Measurements from ENCODE around the gene SLCO1C1. TPM values are rescaled to one million over a fixed set of nuclear protein-coding genes. Genes with fewer than 3 reads are reported as not detected.
A peak's percentile ranks its signal among the peaks of the same experiment; 100 is the strongest.

The SLCO1C1 gene
- total RNA-seq, 1 experiment from 2014 or later, result 1.5 TPM

DNA sequence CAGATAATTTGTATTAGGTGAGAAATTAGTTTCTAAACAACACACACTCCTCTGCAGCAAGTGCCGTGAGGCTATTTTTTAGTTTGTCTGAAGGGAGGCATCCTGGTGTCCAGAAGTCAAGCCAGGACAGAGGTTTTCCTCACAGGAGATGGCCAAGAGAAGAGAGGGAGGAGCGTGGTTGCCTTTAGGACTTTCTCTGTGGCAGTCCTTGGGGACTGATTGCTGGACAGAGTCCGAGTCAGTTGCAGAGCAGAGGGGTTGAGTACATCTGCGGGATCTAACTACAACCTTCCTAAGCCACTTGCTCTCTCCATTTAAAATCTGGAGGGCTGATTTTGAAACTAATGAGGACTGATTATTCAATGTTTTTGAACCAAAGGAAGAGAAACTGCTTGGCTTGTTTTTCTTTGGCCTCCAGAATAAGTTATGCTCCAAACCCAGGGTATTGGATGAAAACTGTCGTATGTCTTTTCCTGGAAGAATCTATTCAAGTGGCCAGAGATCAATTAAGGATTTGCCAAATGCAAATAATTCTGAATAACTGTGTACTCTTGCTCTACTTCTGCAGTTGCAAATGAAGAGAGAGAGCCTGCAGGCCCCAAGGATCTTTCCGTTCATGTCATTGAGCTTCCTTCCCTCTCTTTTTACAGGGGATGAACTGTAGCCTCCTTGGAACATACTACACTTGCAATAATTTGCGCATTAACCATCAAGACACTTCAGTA lies 1.2 kb downstream of the SLCO1C1 start:
- Histone ChIP-seq H3K4me3 (ENCODE audit: low read depth, low read length, poor library complexity, severe bottlenecking) (no peak overlapping the region), H3K27ac (ENCODE audit: low read depth, low read length, poor library complexity, severe bottlenecking) (no peak overlapping the region), H3K36me3 (ENCODE audit: insufficient read depth, low read length, poor library complexity, severe bottlenecking) (no peaks in the 10 kb centered on the region), H3K9me3 (ENCODE audit: low read depth, low read length, poor library complexity, severe bottlenecking) (no peaks in the 10 kb centered on the region), H3K4me1 (ENCODE audit: insufficient read depth, low read length, poor library complexity, severe bottlenecking) (peaks cover 17% of the 10 kb centered on the region), H3K27me3 (replicated peaks; ENCODE audit: insufficient read depth, low read depth, low read length, poor library complexity) (no peaks in the 10 kb centered on the region)
- DNase-seq (ENCODE audit: low spot score), result no peak
- POLR2A ChIA-PET (ENCODE audit: low non-redundant PET), result no interaction called here
- no peak for TF ChIP-seq EZH2 (IDR thresholded peaks at IDR 0.05; ENCODE audit: borderline replicate concordance, low read depth, low read length, poor library complexity, severe bottlenecking)
- TF ChIP-seq, protein P1, sequence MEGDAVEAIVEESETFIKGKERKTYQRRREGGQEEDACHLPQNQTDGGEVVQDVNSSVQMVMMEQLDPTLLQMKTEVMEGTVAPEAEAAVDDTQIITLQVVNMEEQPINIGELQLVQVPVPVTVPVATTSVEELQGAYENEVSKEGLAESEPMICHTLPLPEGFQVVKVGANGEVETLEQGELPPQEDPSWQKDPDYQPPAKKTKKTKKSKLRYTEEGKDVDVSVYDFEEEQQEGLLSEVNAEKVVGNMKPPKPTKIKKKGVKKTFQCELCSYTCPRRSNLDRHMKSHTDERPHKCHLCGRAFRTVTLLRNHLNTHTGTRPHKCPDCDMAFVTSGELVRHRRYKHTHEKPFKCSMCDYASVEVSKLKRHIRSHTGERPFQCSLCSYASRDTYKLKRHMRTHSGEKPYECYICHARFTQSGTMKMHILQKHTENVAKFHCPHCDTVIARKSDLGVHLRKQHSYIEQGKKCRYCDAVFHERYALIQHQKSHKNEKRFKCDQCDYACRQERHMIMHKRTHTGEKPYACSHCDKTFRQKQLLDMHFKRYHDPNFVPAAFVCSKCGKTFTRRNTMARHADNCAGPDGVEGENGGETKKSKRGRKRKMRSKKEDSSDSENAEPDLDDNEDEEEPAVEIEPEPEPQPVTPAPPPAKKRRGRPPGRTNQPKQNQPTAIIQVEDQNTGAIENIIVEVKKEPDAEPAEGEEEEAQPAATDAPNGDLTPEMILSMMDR (conservative IDR thresholded peaks at IDR 0.05; ENCODE audit: low read depth, low read length), result no peak
- CTCF ChIA-PET, result no interaction called here
- intact Hi-C loops (cut with micrococcal nuclease; ENCODE audit: unreplicated experiment), result no loop called here
- no TSS peak for BruUV-seq (replicated peaks)

DNA sequence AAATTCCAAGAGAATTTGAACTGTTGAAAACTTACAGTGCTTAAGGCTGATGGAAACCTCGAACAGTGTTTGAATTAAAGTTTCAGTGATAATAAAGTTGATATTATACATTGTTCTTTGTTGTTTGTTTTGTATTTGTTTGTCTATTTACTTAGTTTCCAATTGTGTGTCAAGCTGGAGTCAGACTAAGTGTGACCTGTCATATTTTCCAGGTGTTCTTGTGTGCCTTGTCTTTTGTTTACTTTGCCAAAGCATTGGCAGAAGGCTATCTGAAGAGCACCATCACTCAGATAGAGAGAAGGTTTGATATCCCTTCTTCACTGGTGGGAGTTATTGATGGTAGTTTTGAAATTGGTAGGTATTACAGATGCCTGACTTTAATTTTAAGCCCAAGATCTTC lies 6.0 kb downstream of the SLCO1C1 start:
- BruUV-seq (replicated peaks), result no TSS peak
- no peak overlapping the region for H3K27ac ChIP-seq (ENCODE audit: low read depth, low read length, poor library complexity, severe bottlenecking)
- H3K36me3 ChIP-seq (ENCODE audit: insufficient read depth, low read length, poor library complexity, severe bottlenecking), result no peaks in the 10 kb centered on the region
- ChIA-PET CTCF (no interaction called here), POLR2A (ENCODE audit: low non-redundant PET) (no interaction called here)
- no peaks in the 10 kb centered on the region for H3K9me3 ChIP-seq (ENCODE audit: low read depth, low read length, poor library complexity, severe bottlenecking)
- H3K4me1 ChIP-seq (ENCODE audit: insufficient read depth, low read length, poor library complexity, severe bottlenecking), result peaks cover 28% of the 10 kb centered on the region
- H3K4me3 ChIP-seq (ENCODE audit: low read depth, low read length, poor library complexity, severe bottlenecking), result no peak overlapping the region
- DNase-seq (ENCODE audit: low spot score), result no peak
- no peaks in the 10 kb centered on the region for H3K27me3 ChIP-seq (replicated peaks; ENCODE audit: insufficient read depth, low read depth, low read length, poor library complexity)
- no peak for TF ChIP-seq EZH2 (IDR thresholded peaks at IDR 0.05; ENCODE audit: borderline replicate concordance, low read depth, low read length, poor library complexity, severe bottlenecking)
- TF ChIP-seq, protein P1 (conservative IDR thresholded peaks at IDR 0.05; ENCODE audit: low read depth, low read length), result no peak
- intact Hi-C loops (cut with micrococcal nuclease; ENCODE audit: unreplicated experiment), result no loop called here

DNA sequence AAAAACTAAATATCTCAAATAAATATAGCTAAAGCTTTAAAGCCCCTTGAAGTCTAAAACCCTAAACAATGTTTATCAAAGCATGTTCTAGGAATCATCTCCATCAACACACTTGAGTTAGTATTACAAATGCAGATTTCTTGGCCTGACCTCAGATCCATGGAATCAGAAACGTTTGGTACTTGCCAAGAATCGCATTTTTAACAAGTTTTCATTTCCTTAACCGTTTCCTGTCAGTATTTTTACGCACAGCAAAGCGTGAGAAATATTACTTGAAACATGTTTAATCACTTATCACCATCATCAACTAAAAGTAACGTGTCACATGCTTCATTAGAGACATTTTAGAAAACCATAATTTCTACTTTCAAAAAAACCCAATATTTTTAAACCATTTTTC lies 9.7 kb downstream of the SLCO1C1 start:
- no peaks in the 10 kb centered on the region for H3K36me3 ChIP-seq (ENCODE audit: insufficient read depth, low read length, poor library complexity, severe bottlenecking)
- ChIA-PET CTCF (no interaction called here), POLR2A (ENCODE audit: low non-redundant PET) (no interaction called here)
- TF ChIP-seq EZH2 (IDR thresholded peaks at IDR 0.05; ENCODE audit: borderline replicate concordance, low read depth, low read length, poor library complexity, severe bottlenecking), result no peak
- TF ChIP-seq, protein P1 (conservative IDR thresholded peaks at IDR 0.05; ENCODE audit: low read depth, low read length), result no peak
- no peaks in the 10 kb centered on the region for H3K9me3 ChIP-seq (ENCODE audit: low read depth, low read length, poor library complexity, severe bottlenecking)
- peak; percentile 68 for DNase-seq (ENCODE audit: low spot score)
- H3K4me1 ChIP-seq (ENCODE audit: insufficient read depth, low read length, poor library complexity, severe bottlenecking), result peaks cover 14% of the 10 kb centered on the region
- BruUV-seq (replicated peaks), result no TSS peak
- intact Hi-C loops (cut with micrococcal nuclease; ENCODE audit: unreplicated experiment), result no loop called here
- H3K27ac ChIP-seq (ENCODE audit: low read depth, low read length, poor library complexity, severe bottlenecking), result no peak overlapping the region
- no peaks in the 10 kb centered on the region for H3K27me3 ChIP-seq (replicated peaks; ENCODE audit: insufficient read depth, low read depth, low read length, poor library complexity)
- H3K4me3 ChIP-seq (ENCODE audit: low read depth, low read length, poor library complexity, severe bottlenecking), result no peak overlapping the region
